ENCODE measurements around the gene ALAS1.

- TF ChIP-seq, protein P1, sequence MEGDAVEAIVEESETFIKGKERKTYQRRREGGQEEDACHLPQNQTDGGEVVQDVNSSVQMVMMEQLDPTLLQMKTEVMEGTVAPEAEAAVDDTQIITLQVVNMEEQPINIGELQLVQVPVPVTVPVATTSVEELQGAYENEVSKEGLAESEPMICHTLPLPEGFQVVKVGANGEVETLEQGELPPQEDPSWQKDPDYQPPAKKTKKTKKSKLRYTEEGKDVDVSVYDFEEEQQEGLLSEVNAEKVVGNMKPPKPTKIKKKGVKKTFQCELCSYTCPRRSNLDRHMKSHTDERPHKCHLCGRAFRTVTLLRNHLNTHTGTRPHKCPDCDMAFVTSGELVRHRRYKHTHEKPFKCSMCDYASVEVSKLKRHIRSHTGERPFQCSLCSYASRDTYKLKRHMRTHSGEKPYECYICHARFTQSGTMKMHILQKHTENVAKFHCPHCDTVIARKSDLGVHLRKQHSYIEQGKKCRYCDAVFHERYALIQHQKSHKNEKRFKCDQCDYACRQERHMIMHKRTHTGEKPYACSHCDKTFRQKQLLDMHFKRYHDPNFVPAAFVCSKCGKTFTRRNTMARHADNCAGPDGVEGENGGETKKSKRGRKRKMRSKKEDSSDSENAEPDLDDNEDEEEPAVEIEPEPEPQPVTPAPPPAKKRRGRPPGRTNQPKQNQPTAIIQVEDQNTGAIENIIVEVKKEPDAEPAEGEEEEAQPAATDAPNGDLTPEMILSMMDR (conservative IDR thresholded peaks at IDR 0.05 in 1 of 2, IDR thresholded peaks at IDR 0.05 in 1 of 2; ENCODE audit: extremely low read depth in 1 of 2, insufficient read depth in 1 of 2, low read depth in 1 of 2, low read length in 2 of 2): no peak
- TF ChIP-seq EZH2 (IDR thresholded peaks at IDR 0.05; ENCODE audit: borderline replicate concordance, low read length): no peak
Measured at GRCh38 chr3:52154135-52155094, 43.5 kb upstream of the ALAS1 start, which contains the start of gene POC1A.
